ENCODE measurements around the gene CISTR.

Gene CISTR

DNA sequence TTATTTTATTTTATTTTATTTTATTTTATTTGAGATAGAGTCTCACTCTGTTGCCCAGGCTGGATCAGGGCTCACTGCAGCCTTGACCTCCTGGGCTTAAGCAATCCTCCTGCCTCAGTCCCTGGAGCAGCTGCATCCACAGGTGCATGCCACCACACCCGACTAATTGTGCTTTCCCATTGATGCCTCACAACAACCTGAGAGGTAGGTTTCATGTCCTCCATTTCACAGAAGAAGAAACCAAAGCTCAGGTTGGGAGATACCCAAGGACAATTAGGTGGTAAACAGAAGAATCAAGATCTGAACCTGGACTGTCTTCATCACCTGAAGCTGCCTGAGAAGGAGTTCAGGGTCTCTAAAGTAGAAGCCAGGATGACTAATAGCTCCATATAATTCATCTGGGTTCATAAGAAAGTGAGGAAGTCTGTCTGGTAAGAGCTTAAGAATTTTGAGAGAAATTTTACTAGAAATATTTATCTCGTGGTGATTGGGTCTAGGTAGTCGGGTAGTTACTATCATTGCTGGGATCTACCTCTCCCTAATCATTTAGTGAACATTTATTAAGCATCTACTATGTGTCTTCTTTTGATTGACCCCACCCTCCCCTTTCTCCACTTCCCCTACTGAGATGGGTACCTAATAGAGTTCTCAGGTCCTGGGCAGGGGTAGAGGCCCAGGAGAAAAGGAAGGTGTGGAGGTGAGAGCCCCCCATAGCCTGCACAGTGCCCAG lies 52.7 kb downstream of the CISTR start:
- TF ChIP-seq POLR2A (IDR thresholded peaks at IDR 0.05; ENCODE audit: extremely low read depth, insufficient read length), result no peak
- TF ChIP-seq, protein P1, sequence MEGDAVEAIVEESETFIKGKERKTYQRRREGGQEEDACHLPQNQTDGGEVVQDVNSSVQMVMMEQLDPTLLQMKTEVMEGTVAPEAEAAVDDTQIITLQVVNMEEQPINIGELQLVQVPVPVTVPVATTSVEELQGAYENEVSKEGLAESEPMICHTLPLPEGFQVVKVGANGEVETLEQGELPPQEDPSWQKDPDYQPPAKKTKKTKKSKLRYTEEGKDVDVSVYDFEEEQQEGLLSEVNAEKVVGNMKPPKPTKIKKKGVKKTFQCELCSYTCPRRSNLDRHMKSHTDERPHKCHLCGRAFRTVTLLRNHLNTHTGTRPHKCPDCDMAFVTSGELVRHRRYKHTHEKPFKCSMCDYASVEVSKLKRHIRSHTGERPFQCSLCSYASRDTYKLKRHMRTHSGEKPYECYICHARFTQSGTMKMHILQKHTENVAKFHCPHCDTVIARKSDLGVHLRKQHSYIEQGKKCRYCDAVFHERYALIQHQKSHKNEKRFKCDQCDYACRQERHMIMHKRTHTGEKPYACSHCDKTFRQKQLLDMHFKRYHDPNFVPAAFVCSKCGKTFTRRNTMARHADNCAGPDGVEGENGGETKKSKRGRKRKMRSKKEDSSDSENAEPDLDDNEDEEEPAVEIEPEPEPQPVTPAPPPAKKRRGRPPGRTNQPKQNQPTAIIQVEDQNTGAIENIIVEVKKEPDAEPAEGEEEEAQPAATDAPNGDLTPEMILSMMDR (IDR thresholded peaks at IDR 0.05; ENCODE audit: low read depth, low read length), result no peak
- TF ChIP-seq, protein P2, sequence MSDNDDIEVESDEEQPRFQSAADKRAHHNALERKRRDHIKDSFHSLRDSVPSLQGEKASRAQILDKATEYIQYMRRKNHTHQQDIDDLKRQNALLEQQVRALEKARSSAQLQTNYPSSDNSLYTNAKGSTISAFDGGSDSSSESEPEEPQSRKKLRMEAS (IDR thresholded peaks at IDR 0.05; ENCODE audit: low read depth, low read length), result no peak
- TF ChIP-seq MYC (IDR thresholded peaks at IDR 0.05; ENCODE audit: low read depth, low read length), result no peak
- DNase-seq (ENCODE audit: low read depth), result no peak
- no peak overlapping the region for H3K4me3 ChIP-seq (ENCODE audit: low read depth, low read length)

DNA sequence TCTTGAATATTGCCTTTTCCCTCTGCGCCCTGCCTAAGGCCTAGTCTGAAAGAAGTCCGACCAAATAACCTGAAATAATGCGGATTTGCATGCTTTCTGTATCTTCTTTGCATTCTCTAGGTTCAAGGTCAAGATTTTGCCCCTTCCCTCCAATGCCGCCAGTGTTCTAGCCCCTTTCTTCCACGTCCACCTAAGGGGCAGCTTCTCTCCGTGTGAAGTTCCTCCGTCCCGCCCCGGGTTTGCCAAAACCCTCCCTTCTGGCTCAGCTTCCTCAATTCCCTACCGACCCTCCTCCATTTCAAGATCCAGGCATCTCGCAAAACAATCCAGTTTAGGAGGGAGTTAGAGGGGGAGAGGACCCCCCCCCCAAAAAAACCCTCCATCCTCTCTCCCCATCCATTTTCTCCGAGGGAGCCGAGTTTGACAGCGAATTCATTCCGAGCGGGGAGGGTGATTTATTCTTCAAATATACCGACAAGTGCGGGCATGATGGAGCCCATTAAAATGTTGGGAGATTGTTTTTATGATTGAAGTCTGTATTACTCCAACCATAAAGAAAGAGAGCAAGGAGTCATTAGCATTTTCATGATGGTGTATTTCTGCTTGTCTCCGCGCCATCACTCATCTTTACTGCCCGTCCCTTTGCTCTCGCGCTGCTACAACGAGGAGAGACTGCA lies 55.0 kb downstream of the CISTR start:
- TF ChIP-seq, protein P1 (IDR thresholded peaks at IDR 0.05; ENCODE audit: low read depth, low read length), result no peak
- TF ChIP-seq POLR2A (IDR thresholded peaks at IDR 0.05; ENCODE audit: extremely low read depth, insufficient read length) (no peak), MYC (IDR thresholded peaks at IDR 0.05; ENCODE audit: low read depth, low read length) (no peak)
- TF ChIP-seq, protein P2 (IDR thresholded peaks at IDR 0.05; ENCODE audit: low read depth, low read length), result no peak
- DNase-seq (ENCODE audit: low read depth), result no peak
- H3K4me3 ChIP-seq (ENCODE audit: low read depth, low read length), result no peak overlapping the region

Data from NB4 (cell line).